GM23248 (cell line): ENCODE measurements around the gene VPS41. TPM values are rescaled to one million over a fixed set of nuclear protein-coding genes. Genes with fewer than 3 reads are reported as not detected.

Experiments used
- DNase-seq: peaks from one replicate; pipeline ENCODE4 v3.0.0-alpha.2; 2015
- H2AFZ ChIP-seq: fragments of 200-600 bp; sonication (generic); 2 replicates; pipeline ENCODE4 v1.6.1; 2016; ENCODE audit warnings: antibody characterized with exemption
- H3F3A ChIP-seq: fragments of 200-600 bp; sonication (generic); 2 replicates; pipeline ENCODE4 v1.6.1; 2016; ENCODE audit warnings: mild to moderate bottlenecking, antibody characterized with exemption, mixed run types; ENCODE audit not compliant: insufficient read depth
- H3K27ac ChIP-seq: fragments of 200-600 bp; sonication (generic); 2 replicates; pipeline ENCODE4 v1.5.1; 2016; ENCODE audit warnings: mild to moderate bottlenecking
- H3K27me3 ChIP-seq: fragments of 200-600 bp; sonication (generic); replicated peaks from 2 replicates; pipeline ENCODE4 v1.6.1; 2016; ENCODE audit warnings: mild to moderate bottlenecking; ENCODE audit not compliant: insufficient read depth
- H3K36me3 ChIP-seq: fragments of 200-600 bp; sonication (generic); 2 replicates; pipeline ENCODE4 v1.6.1; 2016; ENCODE audit warnings: low read depth, mild to moderate bottlenecking
- H3K4me1 ChIP-seq: fragments of 200-600 bp; sonication (generic); 2 replicates; pipeline ENCODE4 v1.6.1; 2016; ENCODE audit warnings: mild to moderate bottlenecking; ENCODE audit not compliant: insufficient read depth
- H3K4me2 ChIP-seq: fragments of 200-600 bp; sonication (generic); one replicate; pipeline ENCODE4 v1.6.1; 2016; ENCODE audit warnings: mild to moderate bottlenecking; ENCODE audit not compliant: unreplicated experiment
- H3K4me3 ChIP-seq: fragments of 200-600 bp; sonication (generic); 2 replicates; pipeline ENCODE4 v1.5.1; 2016; ENCODE audit warnings: mild to moderate bottlenecking
- H3K79me2 ChIP-seq: fragments of 200-600 bp; sonication (generic); 2 replicates; pipeline ENCODE4 v1.6.1; 2016; ENCODE audit warnings: mild to moderate bottlenecking; ENCODE audit not compliant: insufficient read depth
- H3K9ac ChIP-seq: fragments of 200-600 bp; sonication (generic); 2 replicates; pipeline ENCODE4 v1.6.1; 2016; ENCODE audit warnings: mild to moderate bottlenecking
- H3K9me2 ChIP-seq: fragments of 200-600 bp; sonication (generic); 2 replicates; pipeline ENCODE4 v1.6.1; 2016; ENCODE audit warnings: mixed run types, mild to moderate bottlenecking, moderate library complexity; ENCODE audit not compliant: insufficient read depth
- H3K9me3 ChIP-seq: fragments of 200-600 bp; sonication (generic); one replicate; pipeline ENCODE4 v1.6.1; 2017; ENCODE audit warnings: low read depth
- H4K20me1 ChIP-seq: fragments of 200-600 bp; sonication (generic); 2 replicates; pipeline ENCODE4 v1.6.0; 2016; ENCODE audit not compliant: insufficient read depth
- EZH2 ChIP-seq: fragments of 200-600 bp; sonication (generic); IDR thresholded peaks from 2 replicates; pipeline ENCODE4 v1.6.1; 2018; ENCODE audit warnings: antibody characterized with exemption, mild to moderate bottlenecking; ENCODE audit not compliant: insufficient read depth, poor library complexity, severe bottlenecking
- EZH2phosphoT487 ChIP-seq: fragments of 200-600 bp; sonication (generic); IDR thresholded peaks from 2 replicates; pipeline ENCODE4 v1.6.1; 2018; ENCODE audit warnings: antibody characterized with exemption, moderate library complexity, mild to moderate bottlenecking, low read depth; ENCODE audit not compliant: insufficient read depth
- WGBS, 2 experiments: methylation state at CpG; one replicate each; pipeline ENCODE4 v1.1.6; 2015 to 2017; ENCODE audit warnings: low lambda C conversion rate in 2 of 2, low coverage in 1 of 2; ENCODE audit errors: missing lambda C conversion rate in 2 of 2; 5-methylcytosine and 5-hydroxymethylcytosine counted together
- in situ Hi-C: fragments of 300-500 bp; cut with MboI; formaldehyde crosslinking; loops from 2 replicates; pipeline ENCODE4 v1.15.0; 2020
- polyA plus RNA-seq: library from polyadenylated mRNA; unstranded; fragments of >200 nt; fragmentation: Nextera tagmentation; extraction: Ambion mirVana; gene quantifications from 2 replicates; pipeline ENCODE4 v1.2.1, GENCODE V29; 2016
- total RNA-seq: library from RNA; depleted of rRNA; stranded (reverse); fragments of >200 nt; shearing (Covaris generic); gene quantifications from 2 replicates; pipeline ENCODE4 v1.2.3, GENCODE V29; 2014

Gene VPS41
- total and polyA plus RNA-seq, 2 experiments from 2014 or later: 30.9 to 36.4 TPM

GRCh38 chr7:38880035-38880434 is 29.0 kb downstream of the VPS41 start:
- H3K27ac ChIP-seq: no peak overlapping the region
- H3K9ac ChIP-seq: no peak overlapping the region
- H4K20me1 ChIP-seq: no peaks in the 10 kb centered on the region
- TF ChIP-seq EZH2phosphoT487 (no peak), EZH2 (no peak)
- no peaks in the 10 kb centered on the region for H3K9me3 ChIP-seq
- 100% methylated on average over 1 of the region's 1 CpG for WGBS, 2 experiments
- no peak overlapping the region for H3K4me2 ChIP-seq
- H3K79me2 ChIP-seq: peaks cover 14% of the 10 kb centered on the region; the same call in 1 of the 2 replicates
- DNase-seq: no peak
- in situ Hi-C loops: no loop called here
- no peak overlapping the region for H2AFZ ChIP-seq
- H3K4me3 ChIP-seq: no peak overlapping the region
- H3K4me1 ChIP-seq: no peaks in the 10 kb centered on the region
- no peaks in the 10 kb centered on the region for H3F3A ChIP-seq
- H3K9me2 ChIP-seq: no peaks in the 10 kb centered on the region
- no peaks in the 10 kb centered on the region for H3K36me3 ChIP-seq
- H3K27me3 ChIP-seq: no peaks in the 10 kb centered on the region

GRCh38 chr7:38878694-38879457 is 30.1 kb downstream of the VPS41 start:
- Histone ChIP-seq H3K79me2 (peaks cover 14% of the 10 kb centered on the region; the same call in 1 of the 2 replicates), H3F3A (no peaks in the 10 kb centered on the region), H3K4me3 (no peak overlapping the region), H3K27me3 (no peaks in the 10 kb centered on the region), H4K20me1 (no peaks in the 10 kb centered on the region), H3K4me2 (no peak overlapping the region), H2AFZ (no peak overlapping the region), H3K9me2 (no peaks in the 10 kb centered on the region), H3K36me3 (no peaks in the 10 kb centered on the region), H3K9me3 (no peaks in the 10 kb centered on the region), H3K4me1 (no peaks in the 10 kb centered on the region), H3K9ac (no peak overlapping the region), H3K27ac (no peak overlapping the region)
- TF ChIP-seq EZH2 (no peak), EZH2phosphoT487 (no peak)
- WGBS, 2 experiments: 92 to 94% methylated on average over 8 of the region's 8 CpGs
- in situ Hi-C loops: no loop called here
- no peak for DNase-seq

GRCh38 chr7:38873433-38873832 is 35.6 kb downstream of the VPS41 start:
- H3K9ac ChIP-seq: no peak overlapping the region
- H3F3A ChIP-seq: no peaks in the 10 kb centered on the region
- H3K4me2 ChIP-seq: no peak overlapping the region
- no peaks in the 10 kb centered on the region for H3K9me3 ChIP-seq
- H3K27me3 ChIP-seq: no peaks in the 10 kb centered on the region
- no peaks in the 10 kb centered on the region for H3K36me3 ChIP-seq
- TF ChIP-seq EZH2phosphoT487 (no peak), EZH2 (no peak)
- no peaks in the 10 kb centered on the region; the same call in 1 of the 2 replicates for H4K20me1 ChIP-seq
- H2AFZ ChIP-seq: no peak overlapping the region
- no peak overlapping the region for H3K4me3 ChIP-seq
- H3K27ac ChIP-seq: no peak overlapping the region
- peaks cover 14% of the 10 kb centered on the region for H3K79me2 ChIP-seq
- in situ Hi-C loops: no loop called here
- no peak for DNase-seq
- 96 to 97% methylated on average over 4 of the region's 4 CpGs for WGBS, 2 experiments
- no peaks in the 10 kb centered on the region for H3K9me2 ChIP-seq
- no peaks in the 10 kb centered on the region for H3K4me1 ChIP-seq

GRCh38 chr7:38872202-38872601 is 36.8 kb downstream of the VPS41 start:
- no peak for DNase-seq
- no peaks in the 10 kb centered on the region for H3F3A ChIP-seq
- no peak overlapping the region for H3K4me3 ChIP-seq
- no peak overlapping the region for H3K27ac ChIP-seq
- H3K4me1 ChIP-seq: no peaks in the 10 kb centered on the region
- in situ Hi-C loops: no loop called here
- no peak overlapping the region for H3K9ac ChIP-seq
- H4K20me1 ChIP-seq: no peaks in the 10 kb centered on the region; the same call in 1 of the 2 replicates
- WGBS, 2 experiments: 82 to 87% methylated on average over 5 of the region's 5 CpGs
- TF ChIP-seq EZH2 (no peak), EZH2phosphoT487 (no peak)
- H3K79me2 ChIP-seq: peaks cover 6% of the 10 kb centered on the region
- no peaks in the 10 kb centered on the region; the same call in 1 of the 2 replicates for H3K36me3 ChIP-seq
- no peak overlapping the region for H3K4me2 ChIP-seq
- no peaks in the 10 kb centered on the region for H3K27me3 ChIP-seq
- H3K9me3 ChIP-seq: no peaks in the 10 kb centered on the region
- H3K9me2 ChIP-seq: no peaks in the 10 kb centered on the region
- no peak overlapping the region for H2AFZ ChIP-seq

- H3K9ac ChIP-seq: no peak overlapping the region
- no peak overlapping the region for H3K4me3 ChIP-seq
- no peaks in the 10 kb centered on the region; the same call in 1 of the 2 replicates for H4K20me1 ChIP-seq
- DNase-seq: no peak
- in situ Hi-C loops: no loop called here
- no peaks in the 10 kb centered on the region for H3K4me1 ChIP-seq
- no peak overlapping the region for H2AFZ ChIP-seq
- no peak overlapping the region for H3K4me2 ChIP-seq
- H3K9me3 ChIP-seq: no peaks in the 10 kb centered on the region
- H3K27me3 ChIP-seq: no peaks in the 10 kb centered on the region
- 64 to 70% methylated on average over 3 of the region's 3 CpGs for WGBS, 2 experiments
- H3K27ac ChIP-seq: no peak overlapping the region
- no peak for TF ChIP-seq EZH2
- TF ChIP-seq EZH2phosphoT487: no peak
- H3K79me2 ChIP-seq: no peaks in the 10 kb centered on the region; the same call in 1 of the 2 replicates
- H3F3A ChIP-seq: no peaks in the 10 kb centered on the region
- H3K36me3 ChIP-seq: no peaks in the 10 kb centered on the region; the same call in 1 of the 2 replicates
- peaks cover 4% of the 10 kb centered on the region; the same call in 1 of the 2 replicates for H3K9me2 ChIP-seq
Measured at GRCh38 chr7:38870147-38870546, 38.8 kb downstream of the VPS41 start.
